Measurements from ENCODE around the gene TCF15. TPM values are rescaled to one million over a fixed set of nuclear protein-coding genes. Genes with fewer than 3 reads are reported as not detected.

The TCF15 gene
- total and polyA plus RNA-seq, 2 of the 13 experiments (the other 11 are each of a cell fraction or from before 2014, with no cell fraction given) = not detected

DNA sequence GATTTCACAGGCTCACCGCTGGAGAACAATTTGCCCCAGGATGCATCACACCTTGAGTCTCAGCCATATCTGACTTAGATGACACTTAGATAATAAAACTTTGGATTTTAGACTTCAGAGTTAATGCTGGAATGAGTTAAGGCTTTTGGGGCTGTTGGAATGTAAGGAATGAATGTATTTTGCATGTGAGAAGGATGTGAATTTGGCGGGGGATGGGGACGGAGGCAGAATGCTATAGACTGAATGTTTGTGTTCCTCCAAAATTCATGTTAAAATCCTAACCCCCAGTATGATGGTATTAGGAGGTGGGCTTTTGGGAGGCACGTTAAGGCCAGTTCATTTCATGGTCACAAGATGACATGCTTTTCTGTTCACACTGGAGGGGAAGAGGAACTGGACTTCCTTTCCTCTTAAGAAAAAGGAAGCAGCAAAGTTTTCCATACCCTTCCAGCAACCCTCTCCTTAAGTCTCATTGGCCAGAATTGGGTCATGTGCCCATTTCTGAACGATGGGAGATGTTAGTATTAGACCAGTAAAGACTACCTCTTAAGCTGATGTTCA lies 48.7 kb upstream of the TCF15 start:
- no peaks in the 10 kb centered on the region for H4K20me1 ChIP-seq (ENCODE audit: insufficient read depth, low read length)
- FAIRE-seq = no peak
- no peaks in the 10 kb centered on the region for H3K9me3 ChIP-seq (ENCODE audit: low read length)
- no peak overlapping the region for H2AFZ ChIP-seq (ENCODE audit: low read length)
- peaks cover 11 to 80% of the 10 kb centered on the region in 2 experiments; a peak in 4 of 5 replicates for H3K27me3 ChIP-seq (ENCODE audit: control insufficient read depth in 1 of 2, insufficient read depth in 2 of 2, low read length in 2 of 2)
- no peak overlapping the region for H3K4me2 ChIP-seq (ENCODE audit: low read depth, low read length)
- WGBS (ENCODE audit: low lambda C conversion rate) = 18% methylated on average over 5 of the region's 5 CpGs
- H3K9ac ChIP-seq (ENCODE audit: insufficient read depth, low read depth, low read length) = no peak overlapping the region
- DNase-seq (ENCODE audit: low spot score) = no peak
- ChIA-PET POLR2A (no interaction called here), CTCF (ENCODE audit: low intra/inter-chr PET ratio, low total read pairs) (no interaction called here)
- ATAC-seq = no peak
- no peak overlapping the region for H3K27ac ChIP-seq (ENCODE audit: extremely low read length, insufficient read depth, low read length)
- TF ChIP-seq, protein P1, sequence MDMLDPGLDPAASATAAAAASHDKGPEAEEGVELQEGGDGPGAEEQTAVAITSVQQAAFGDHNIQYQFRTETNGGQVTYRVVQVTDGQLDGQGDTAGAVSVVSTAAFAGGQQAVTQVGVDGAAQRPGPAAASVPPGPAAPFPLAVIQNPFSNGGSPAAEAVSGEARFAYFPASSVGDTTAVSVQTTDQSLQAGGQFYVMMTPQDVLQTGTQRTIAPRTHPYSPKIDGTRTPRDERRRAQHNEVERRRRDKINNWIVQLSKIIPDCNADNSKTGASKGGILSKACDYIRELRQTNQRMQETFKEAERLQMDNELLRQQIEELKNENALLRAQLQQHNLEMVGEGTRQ (IDR thresholded peaks at IDR 0.05; ENCODE audit: low read depth, low read length) = peak; percentile 30; the same call in 1 of the 2 replicates
- TF ChIP-seq, protein P1 (CRISPR knock-in tag; IDR thresholded peaks at IDR 0.05; ENCODE audit: borderline replicate concordance) = no peak
- no peak for TF ChIP-seq FOXA3 (CRISPR knock-in tag; IDR thresholded peaks at IDR 0.05)
- no peak for TF ChIP-seq ZSCAN22 (CRISPR knock-in tag; IDR thresholded peaks at IDR 0.05)
- no peaks in the 10 kb centered on the region for H3K36me3 ChIP-seq (replicated peaks in 1 of 2; ENCODE audit: control insufficient read depth in 1 of 2, insufficient read depth in 2 of 2, low read length in 2 of 2)
- intact Hi-C loops (cut with micrococcal nuclease; ENCODE audit: unreplicated experiment) = no loop called here
- BruUV-seq (replicated peaks) = no TSS peak
- H3K79me2 ChIP-seq (ENCODE audit: insufficient read depth, low read length) = no peaks in the 10 kb centered on the region
- in situ Hi-C loops (cut with HindIII; ENCODE audit: extremely low pct_ligation_motif_present, low pct_unique_long_range_greater_than_20kb) = no loop called here
- peaks cover 32% of the 10 kb centered on the region for H3K4me1 ChIP-seq (ENCODE audit: insufficient read depth, low read length)
- no peak overlapping the region for H3K4me3 ChIP-seq (replicated peaks in 1 of 3; ENCODE audit: insufficient read depth in 1 of 3, low read depth in 2 of 3, low read length in 3 of 3)

DNA sequence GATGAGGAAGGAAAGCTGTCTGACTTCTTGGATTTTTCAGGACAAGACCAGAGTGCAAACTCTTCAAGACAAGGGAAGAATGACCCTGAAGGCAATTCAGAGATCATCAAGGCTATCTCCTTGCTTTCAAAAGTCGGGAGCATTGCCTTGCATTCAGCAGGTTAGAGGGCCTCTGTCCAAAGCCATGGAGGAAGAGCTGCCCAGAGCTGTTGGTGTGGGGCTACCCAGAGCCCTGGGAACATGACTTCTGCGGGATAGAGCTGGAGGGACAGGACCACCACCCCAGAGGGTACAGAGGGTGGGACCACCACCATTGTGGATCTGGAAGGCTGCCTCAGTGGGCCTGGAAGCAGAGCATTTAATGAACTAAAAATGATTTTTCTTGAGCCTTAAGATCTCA lies 48.1 kb upstream of the TCF15 start:
- H3K4me3 ChIP-seq (replicated peaks in 1 of 3; ENCODE audit: insufficient read depth in 1 of 3, low read depth in 2 of 3, low read length in 3 of 3) = no peak overlapping the region
- WGBS (ENCODE audit: low lambda C conversion rate) = 4% methylated on average over 2 of the region's 2 CpGs
- ChIA-PET POLR2A (no interaction called here), CTCF (ENCODE audit: low intra/inter-chr PET ratio, low total read pairs) (no interaction called here)
- H3K9me3 ChIP-seq (ENCODE audit: low read length) = no peaks in the 10 kb centered on the region
- no peak for DNase-seq (ENCODE audit: low spot score)
- no peaks in the 10 kb centered on the region for H3K36me3 ChIP-seq (replicated peaks in 1 of 2; ENCODE audit: control insufficient read depth in 1 of 2, insufficient read depth in 2 of 2, low read length in 2 of 2)
- H2AFZ ChIP-seq (ENCODE audit: low read length) = no peak overlapping the region
- H3K27ac ChIP-seq (ENCODE audit: extremely low read length, insufficient read depth, low read length) = no peak overlapping the region
- no peaks in the 10 kb centered on the region for H3K79me2 ChIP-seq (ENCODE audit: insufficient read depth, low read length)
- peaks cover 36% of the 10 kb centered on the region for H3K4me1 ChIP-seq (ENCODE audit: insufficient read depth, low read length)
- intact Hi-C loops (cut with micrococcal nuclease; ENCODE audit: unreplicated experiment) (no loop called here), in situ Hi-C loops (cut with HindIII; ENCODE audit: extremely low pct_ligation_motif_present, low pct_unique_long_range_greater_than_20kb) (no loop called here)
- H3K9ac ChIP-seq (ENCODE audit: insufficient read depth, low read depth, low read length) = no peak overlapping the region
- no peak overlapping the region for H3K4me2 ChIP-seq (ENCODE audit: low read depth, low read length)
- no peak for ATAC-seq
- H3K27me3 ChIP-seq (ENCODE audit: control insufficient read depth in 1 of 2, insufficient read depth in 2 of 2, low read length in 2 of 2) = peaks cover 11 to 74% of the 10 kb centered on the region in 2 experiments; a peak in 4 of 5 replicates
- BruUV-seq (replicated peaks) = no TSS peak
- TF ChIP-seq JARID2 (CRISPR knock-in tag; IDR thresholded peaks at IDR 0.05; ENCODE audit: insufficient replicate concordance) (no peak), ZNF556 (CRISPR knock-in tag; IDR thresholded peaks at IDR 0.05; ENCODE audit: borderline replicate concordance) (no peak), ATM (IDR thresholded peaks at IDR 0.05; ENCODE audit: borderline replicate concordance) (no peak), IRX3 (CRISPR knock-in tag; IDR thresholded peaks at IDR 0.05; ENCODE audit: borderline replicate concordance, low read depth) (no peak), NR1H2 (CRISPR knock-in tag; IDR thresholded peaks at IDR 0.05; ENCODE audit: borderline replicate concordance, low read depth) (no peak), ZNF547 (CRISPR knock-in tag; IDR thresholded peaks at IDR 0.05) (no peak), SALL1 (CRISPR knock-in tag; IDR thresholded peaks at IDR 0.05) (no peak), FOSL2 (CRISPR knock-in tag; IDR thresholded peaks at IDR 0.05) (no peak), ZNF772 (CRISPR knock-in tag; IDR thresholded peaks at IDR 0.05) (no peak)
- TF ChIP-seq, protein P2, sequence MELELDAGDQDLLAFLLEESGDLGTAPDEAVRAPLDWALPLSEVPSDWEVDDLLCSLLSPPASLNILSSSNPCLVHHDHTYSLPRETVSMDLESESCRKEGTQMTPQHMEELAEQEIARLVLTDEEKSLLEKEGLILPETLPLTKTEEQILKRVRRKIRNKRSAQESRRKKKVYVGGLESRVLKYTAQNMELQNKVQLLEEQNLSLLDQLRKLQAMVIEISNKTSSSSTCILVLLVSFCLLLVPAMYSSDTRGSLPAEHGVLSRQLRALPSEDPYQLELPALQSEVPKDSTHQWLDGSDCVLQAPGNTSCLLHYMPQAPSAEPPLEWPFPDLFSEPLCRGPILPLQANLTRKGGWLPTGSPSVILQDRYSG (CRISPR knock-in tag; IDR thresholded peaks at IDR 0.05) = no peak
- no peaks in the 10 kb centered on the region for H4K20me1 ChIP-seq (ENCODE audit: insufficient read depth, low read length)
- no peak for FAIRE-seq

Data from HepG2 (cell line).